Liver (tissue), 9 donors: ENCODE data around the gene NEUROG2. TPM values are rescaled to one million over a fixed set of nuclear protein-coding genes. Genes with fewer than 3 reads are reported as not detected.

Experiments used
- DNase-seq: peaks from one replicate; pipeline ENCODE4 v3.0.0-alpha.2; 2017; ENCODE audit warnings: low spot score
- H3K27ac ChIP-seq, 2 donors: one replicate each; pipeline ENCODE4 v1.7.0; 2013; ENCODE audit warnings: inconsistent platforms in 2 of 2, low read length in 2 of 2, control low read depth in 1 of 2, low read depth in 1 of 2, mild to moderate bottlenecking in 1 of 2
- H3K27me3 ChIP-seq, 4 donors: one replicate each; pipeline versions ENCODE4 v1.6.1 to v1.7.0; 2013; ENCODE audit warnings: low read length in 3 of 4, inconsistent platforms in 1 of 4, mild to moderate bottlenecking in 1 of 4, moderate library complexity in 1 of 4; ENCODE audit not compliant: control insufficient read depth in 4 of 4, insufficient read depth in 4 of 4
- H3K36me3 ChIP-seq, 4 donors: one replicate each; pipeline versions ENCODE4 v1.6.1 to v1.7.0; 2013; ENCODE audit warnings: low read length in 3 of 4, mild to moderate bottlenecking in 3 of 4, low read depth in 1 of 4, moderate library complexity in 1 of 4; ENCODE audit not compliant: control insufficient read depth in 4 of 4, insufficient read depth in 3 of 4
- H3K4me1 ChIP-seq, 4 donors: one replicate each; pipeline versions ENCODE4 v1.6.1 to v1.7.0; 2013; ENCODE audit warnings: low read length in 3 of 4, mild to moderate bottlenecking in 3 of 4, moderate library complexity in 1 of 4; ENCODE audit not compliant: control insufficient read depth in 4 of 4, insufficient read depth in 4 of 4
- H3K4me3 ChIP-seq, 3 donors: one replicate each; pipeline versions ENCODE4 v1.6.1 to v1.7.0; 2013; ENCODE audit warnings: low read length in 3 of 3, control low read depth in 1 of 3, low read depth in 1 of 3, mild to moderate bottlenecking in 1 of 3
- H3K9ac ChIP-seq, 2 donors: one replicate each; pipeline ENCODE4 v1.7.0; 2013; ENCODE audit warnings: low read length in 2 of 2, mild to moderate bottlenecking in 2 of 2, moderate library complexity in 2 of 2, control low read depth in 1 of 2, low read depth in 1 of 2
- H3K9me3 ChIP-seq, 4 donors: one replicate each; pipeline versions ENCODE4 v1.6.1 to v1.7.0; 2013; ENCODE audit warnings: low read length in 3 of 4; ENCODE audit not compliant: control insufficient read depth in 4 of 4
- EGR1 ChIP-seq, 2 donors: IDR thresholded peaks; 2 replicates each; pipeline ENCODE4 v1.6.1; 2016 to 2018; ENCODE audit warnings: antibody characterized with exemption in 2 of 2, low read depth in 2 of 2
- FOXA1 ChIP-seq: IDR thresholded peaks from 2 replicates; pipeline ENCODE4 v1.6.1; 2016; ENCODE audit warnings: antibody characterized with exemption
- FOXA2 ChIP-seq: IDR thresholded peaks from 2 replicates; pipeline ENCODE4 v1.6.1; 2016; ENCODE audit warnings: antibody characterized with exemption
- GABPA ChIP-seq, 2 donors: IDR thresholded peaks in 1 of 2; conservative IDR thresholded peaks in 1 of 2; 2 replicates each; pipeline ENCODE4 v1.6.1; 2016; ENCODE audit warnings: antibody characterized with exemption in 2 of 2, mild to moderate bottlenecking in 1 of 2, moderate library complexity in 1 of 2
- HNF4G ChIP-seq: IDR thresholded peaks from 2 replicates; pipeline ENCODE4 v1.6.1; 2016; ENCODE audit warnings: antibody characterized with exemption
- JUND ChIP-seq, 2 donors: IDR thresholded peaks; 2 replicates each; pipeline ENCODE4 v1.6.1; 2016; ENCODE audit warnings: antibody characterized with exemption in 2 of 2
- MAX ChIP-seq: IDR thresholded peaks from 2 replicates; pipeline ENCODE4 v1.6.1; 2016; ENCODE audit warnings: antibody characterized with exemption
- NR2F2 ChIP-seq: IDR thresholded peaks from 2 replicates; pipeline ENCODE4 v1.6.1; 2016; ENCODE audit warnings: antibody characterized with exemption
- RAD21 ChIP-seq, 2 donors: IDR thresholded peaks; 2 replicates each; pipeline ENCODE4 v1.6.1; 2016; ENCODE audit warnings: antibody characterized with exemption in 2 of 2, mild to moderate bottlenecking in 2 of 2
- REST ChIP-seq: IDR thresholded peaks from 2 replicates; pipeline ENCODE4 v1.6.1; 2016; ENCODE audit warnings: antibody characterized with exemption, mild to moderate bottlenecking
- RXRA ChIP-seq, 2 donors: IDR thresholded peaks; 2 replicates each; pipeline ENCODE4 v1.6.1; 2017 to 2018; ENCODE audit warnings: antibody characterized with exemption in 2 of 2, mild to moderate bottlenecking in 1 of 2
- SP1 ChIP-seq: IDR thresholded peaks from 2 replicates; pipeline ENCODE4 v1.6.1; 2018; ENCODE audit warnings: antibody characterized with exemption, mild to moderate bottlenecking
- WGBS: extraction: QIAGEN DNeasy Blood & Tissue Kit; methylation state at CpG from one replicate; pipeline ENCODE4 v1.1.7; 2013; 5-methylcytosine and 5-hydroxymethylcytosine counted together
- polyA plus RNA-seq, 2 donors: library from polyadenylated mRNA; stranded (reverse) in 1 of 2; unstranded in 1 of 2; fragments of 200-250 nt in 1 of 2; fragments of >200 nt in 1 of 2; fragmentation: Nextera tagmentation in 1 of 2; extraction: Ambion mirVana in 1 of 2; gene quantifications; one replicate each; pipeline versions ENCODE4 v1.2.1 to v1.2.3, GENCODE V29; 2013 to 2015
- total RNA-seq, 2 donors: library from RNA; depleted of rRNA; stranded (reverse); fragments of >200 nt; gene quantifications; one replicate each; pipeline ENCODE4 v1.2.3, GENCODE V29; 2014
- TF ChIP-seq, protein P1 (sequence below): fragments of 150-350 bp; IDR thresholded peaks from 2 replicates; pipeline ENCODE4 v1.5.1; 2017; ENCODE audit warnings: improper control_type of control experiment, low read depth, low read length; ENCODE audit not compliant: missing input control
- donor health status: healthy.
- donor health status: healthy.
- donor health status: healthy.
- donor health status: healthy.
- donor health status: healthy.

The NEUROG2 gene
- total and polyA plus RNA-seq, 4 donors = not detected

DNA sequence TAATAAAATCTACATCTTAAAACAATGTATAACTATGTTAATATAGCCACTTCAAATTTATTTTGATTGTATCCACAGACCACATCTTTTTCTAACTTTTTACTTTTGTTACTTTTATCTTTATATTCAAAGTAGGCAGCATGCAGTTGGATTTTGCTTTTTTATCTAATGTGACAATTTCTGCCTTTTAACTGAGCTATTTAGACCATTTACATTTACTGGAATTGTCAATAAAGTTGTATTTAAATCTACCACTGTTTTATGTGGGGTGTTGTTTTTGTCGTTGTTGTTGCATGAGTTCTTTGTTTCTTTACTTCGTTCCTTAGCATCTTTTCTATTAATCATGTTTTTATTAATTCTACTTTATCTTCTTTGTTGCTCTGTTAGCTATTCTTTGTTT is 42.0 kb downstream of the NEUROG2 start:
- H3K27me3 ChIP-seq = peaks cover 0 to 3% (median 0%) of the 10 kb centered on the region in 4 donors
- no peak overlapping the region for H3K9ac ChIP-seq
- no peaks in the 10 kb centered on the region for H3K4me1 ChIP-seq
- TF ChIP-seq NR2F2 (no peak), RXRA (IDR thresholded peaks at IDR 0.05) (no peak), SP1 (no peak), FOXA1 (no peak), JUND (IDR thresholded peaks at IDR 0.05) (no peak), GABPA (IDR thresholded peaks at IDR 0.05 in 1 of 2, conservative IDR thresholded peaks at IDR 0.05 in 1 of 2) (no peak), HNF4G (no peak), FOXA2 (no peak), REST (no peak), EGR1 (IDR thresholded peaks at IDR 0.05; ENCODE audit: low read depth in 2 of 2) (no peak), RAD21 (IDR thresholded peaks at IDR 0.05) (no peak)
- TF ChIP-seq, protein P1, sequence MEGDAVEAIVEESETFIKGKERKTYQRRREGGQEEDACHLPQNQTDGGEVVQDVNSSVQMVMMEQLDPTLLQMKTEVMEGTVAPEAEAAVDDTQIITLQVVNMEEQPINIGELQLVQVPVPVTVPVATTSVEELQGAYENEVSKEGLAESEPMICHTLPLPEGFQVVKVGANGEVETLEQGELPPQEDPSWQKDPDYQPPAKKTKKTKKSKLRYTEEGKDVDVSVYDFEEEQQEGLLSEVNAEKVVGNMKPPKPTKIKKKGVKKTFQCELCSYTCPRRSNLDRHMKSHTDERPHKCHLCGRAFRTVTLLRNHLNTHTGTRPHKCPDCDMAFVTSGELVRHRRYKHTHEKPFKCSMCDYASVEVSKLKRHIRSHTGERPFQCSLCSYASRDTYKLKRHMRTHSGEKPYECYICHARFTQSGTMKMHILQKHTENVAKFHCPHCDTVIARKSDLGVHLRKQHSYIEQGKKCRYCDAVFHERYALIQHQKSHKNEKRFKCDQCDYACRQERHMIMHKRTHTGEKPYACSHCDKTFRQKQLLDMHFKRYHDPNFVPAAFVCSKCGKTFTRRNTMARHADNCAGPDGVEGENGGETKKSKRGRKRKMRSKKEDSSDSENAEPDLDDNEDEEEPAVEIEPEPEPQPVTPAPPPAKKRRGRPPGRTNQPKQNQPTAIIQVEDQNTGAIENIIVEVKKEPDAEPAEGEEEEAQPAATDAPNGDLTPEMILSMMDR = no peak
- no peaks in the 10 kb centered on the region for H3K36me3 ChIP-seq
- no peak overlapping the region for H3K27ac ChIP-seq
- no peak overlapping the region for H3K4me3 ChIP-seq
- WGBS = 90% methylated on average over 2 of the region's 2 CpGs
- DNase-seq = no peak
- H3K9me3 ChIP-seq = no peaks in the 10 kb centered on the region

DNA sequence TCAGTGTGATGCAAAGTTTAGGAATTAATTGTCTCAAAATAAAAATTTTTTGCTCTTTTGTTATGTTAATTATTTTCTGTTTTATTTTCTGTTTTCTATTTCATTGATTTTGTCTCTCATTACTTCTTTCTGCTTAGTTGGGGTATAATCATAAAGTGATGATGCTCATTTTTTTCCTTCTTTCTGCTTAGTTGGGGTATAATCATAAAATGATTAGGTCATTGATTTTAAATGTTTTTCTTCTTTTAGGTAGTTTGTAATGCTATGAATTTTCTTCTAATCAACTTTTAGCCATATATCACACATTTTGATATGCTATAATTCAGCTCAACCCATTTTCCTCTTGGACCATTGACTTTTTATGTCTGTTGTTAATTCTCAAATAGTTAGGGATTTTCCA is 43.7 kb downstream of the NEUROG2 start:
- TF ChIP-seq MAX = no peak
- TF ChIP-seq FOXA1 = no peak
- no peak for TF ChIP-seq EGR1 (IDR thresholded peaks at IDR 0.05; ENCODE audit: low read depth in 2 of 2)
- no peak for TF ChIP-seq HNF4G
- H3K9me3 ChIP-seq = no peaks in the 10 kb centered on the region
- H3K4me3 ChIP-seq = no peak overlapping the region
- H3K9ac ChIP-seq = no peak overlapping the region
- H3K36me3 ChIP-seq = no peaks in the 10 kb centered on the region
- DNase-seq = no peak
- H3K4me1 ChIP-seq = no peaks in the 10 kb centered on the region
- no peak overlapping the region for H3K27ac ChIP-seq
- peaks cover 0 to 3% (median 0%) of the 10 kb centered on the region in 4 donors for H3K27me3 ChIP-seq

Other genes with a start within 250 kb of the NEUROG2 start
- 1 to 10 TPM; 4.2 to 5.4 TPM for gene TIFA, start 230.3 kb downstream of the NEUROG2 start, total RNA-seq
- gene TIFA, start 230.3 kb downstream of the NEUROG2 start, polyA plus RNA-seq = 1 to 10 TPM; 4.6 to 6.3 TPM
- 10 to 100 TPM in 1 of 2 donors, 1 to 10 TPM in 1; 4.2 to 14.0 TPM for gene ALPK1, start 218.8 kb downstream of the NEUROG2 start, total RNA-seq
- 1 to 10 TPM; 2.8 to 5.2 TPM for gene ALPK1, start 218.8 kb downstream of the NEUROG2 start, polyA plus RNA-seq
- gene ZGRF1, start 120.7 kb upstream of the NEUROG2 start, total RNA-seq = 10 to 100 TPM in 1 of 2 donors, 1 to 10 TPM in 1; 2.9 to 12.7 TPM
- gene ZGRF1, start 120.7 kb upstream of the NEUROG2 start, polyA plus RNA-seq = 1 to 10 TPM in 1 of 2 donors, under 1 TPM in 1; 0.38 to 1.2 TPM
- gene LARP7, start 121.0 kb upstream of the NEUROG2 start, total RNA-seq = 10 to 100 TPM; 12.2 to 23.3 TPM
- 10 to 100 TPM; 13.3 to 43.2 TPM for gene LARP7, start 121.0 kb upstream of the NEUROG2 start, polyA plus RNA-seq